AG04450 (cell line): ENCODE results near the gene PPP1R3F. TPM values are rescaled to one million over a fixed set of nuclear protein-coding genes. Genes with fewer than 3 reads are reported as not detected.
"Not testable (repeated sequence)": the region's sequence is repeated elsewhere in the genome, so short reads cannot be mapped to it uniquely, and the experiment has no call there.

Experiments
- CTCF ChIA-PET: fragments of 300-600, 350-600 bp; formaldehyde crosslinking; extraction: SDS; loops from one replicate; lab custom pipeline; 2022; ENCODE audit warnings: antibody characterized with exemption, inconsistent platforms; lab: Charles Lee
- POLR2A ChIA-PET: fragments of 350-600 bp; formaldehyde crosslinking; extraction: SDS; loops from one replicate; lab custom pipeline; 2021; ENCODE audit warnings: antibody characterized with exemption, inconsistent platforms; lab: Yijun Ruan, JAX
- DNase-seq: peaks from one replicate; pipeline ENCODE4 v3.0.0-alpha.2; 2011; ENCODE audit warnings: low read depth, low spot score
- H3K27ac ChIP-seq: one replicate; pipeline ENCODE4 v1.5.1; 2012; ENCODE audit warnings: low read depth, low read length, control low read depth
- H3K27me3 ChIP-seq: one replicate; pipeline ENCODE4 v1.6.0; 2012; ENCODE audit warnings: low read length; ENCODE audit not compliant: control insufficient read depth, insufficient read depth
- H3K4me3 ChIP-seq: 2 replicates; pipeline ENCODE4 v1.5.1; 2011; ENCODE audit warnings: mild to moderate bottlenecking, low read depth, low read length, control low read depth
- H3K9me3 ChIP-seq: 2 replicates; pipeline ENCODE4 v1.5.1; 2012; ENCODE audit warnings: low read length; ENCODE audit not compliant: control insufficient read depth, insufficient read depth
- CTCF ChIP-seq: IDR thresholded peaks from 2 replicates; pipeline ENCODE4 v1.5.1; 2011; ENCODE audit warnings: low read depth, low read length, control low read depth, inconsistent platforms
- polyA plus RNA-seq: library from polyadenylated mRNA; depleted of rRNA; stranded (reverse); fragments of >200 nt; gene quantifications from 2 replicates; pipeline ENCODE4 v1.2.3, GENCODE V29; 2011

PPP1R3F gene
- polyA plus RNA-seq, 1 experiment = 1.1 TPM

GRCh38 chrX:49292400-49293362 is 23.1 kb downstream of the PPP1R3F start:
- no peak for DNase-seq
- ChIA-PET CTCF (interaction anchor here (0.6 to 2.1 kb wide), 5 partner anchors 9 to 586 kb away, joined by 3 to 5 read pairs (median 4); partner anchors contain the start of gene USP27X), POLR2A (interaction anchor here (0.6 kb wide), 1 partner anchor 9 kb away, joined by 3 read pairs; no protein-coding TSS in a partner anchor)
- Histone ChIP-seq H3K4me3 (no peak overlapping the region), H3K27ac (no peak overlapping the region), H3K9me3 (no peaks in the 10 kb centered on the region), H3K27me3 (no peaks in the 10 kb centered on the region)
- TF ChIP-seq CTCF = no peak

GRCh38 chrX:49299293-49299692 is 29.7 kb downstream of the PPP1R3F start:
- DNase-seq, H3K4me3 ChIP-seq, CTCF ChIA-PET: not testable (repeated sequence)

GRCh38 chrX:49300703-49301102 is 31.1 kb downstream of the PPP1R3F start:
- Histone ChIP-seq H3K9me3 (no peaks in the 10 kb centered on the region), H3K4me3 (no peak overlapping the region), H3K27ac (no peak overlapping the region), H3K27me3 (no peaks in the 10 kb centered on the region)
- ChIA-PET POLR2A (no interaction called here), CTCF (no interaction called here)
- no peak for TF ChIP-seq CTCF
- no peak for DNase-seq

More at GRCh38 chrX:49299293-49299692, 29.7 kb downstream of the PPP1R3F start:
- POLR2A ChIA-PET = interaction anchor here (0.6 kb wide), 1 partner anchor 59 kb away, joined by 8 read pairs; no protein-coding TSS in a partner anchor
- H3K27ac ChIP-seq, H3K27me3 ChIP-seq, H3K9me3 ChIP-seq: not testable (repeated sequence)

GRCh38 chrX:49303346-49303745 is 33.8 kb downstream of the PPP1R3F start, which contains the start of gene GAGE10:
TSS of gene GAGE10 (plus strand) at chrX:49303646. CDS start at chrX:49304860, 1,214 bp downstream.
- no peak for DNase-seq
- ChIA-PET POLR2A (no interaction called here), CTCF (no interaction called here)
- no peaks in the 10 kb centered on the region for H3K27me3 ChIP-seq
- H3K9me3 ChIP-seq = no peaks in the 10 kb centered on the region
- no peak for TF ChIP-seq CTCF
- H3K27ac ChIP-seq = no peak within 1 kb of the TSS
- no peak within 1 kb of the TSS for H3K4me3 ChIP-seq

- H3K4me3 ChIP-seq, DNase-seq, CTCF ChIA-PET, H3K27ac ChIP-seq, H3K27me3 ChIP-seq, POLR2A ChIA-PET, H3K9me3 ChIP-seq: not testable (repeated sequence)
Measured at GRCh38 chrX:49307775-49308174, 38.2 kb downstream of the PPP1R3F start.
